DOHH2 (cell line): ENCODE results near the gene SF3A1.
A peak's percentile ranks its signal among the peaks of the same experiment; 100 is the strongest.

ENCODE experiments used
- H3F3A ChIP-seq: fragments of 200-600 bp; sonication (generic), shearing (Covaris generic); 2 replicates; pipeline ENCODE4 v1.6.0; 2016; ENCODE audit warnings: antibody characterized with exemption, mild to moderate bottlenecking; ENCODE audit not compliant: control insufficient read depth, insufficient read depth
- H3K27ac ChIP-seq: fragments of 200-600 bp; sonication (generic); 2 replicates; pipeline ENCODE4 v1.5.1; 2014; ENCODE audit warnings: low read depth, mild to moderate bottlenecking, low read length, moderate library complexity
- H3K27me3 ChIP-seq: fragments of 200-600 bp; sonication (generic); 2 replicates; pipeline ENCODE4 v1.6.1; 2014; ENCODE audit warnings: mild to moderate bottlenecking, low read length, mixed read lengths; ENCODE audit not compliant: control insufficient read depth
- H3K36me3 ChIP-seq: fragments of 200-600 bp; sonication (generic); 2 replicates; pipeline ENCODE4 v1.6.1; 2014; ENCODE audit warnings: mild to moderate bottlenecking, low read length, moderate library complexity, mixed read lengths; ENCODE audit not compliant: control insufficient read depth
- H3K4me1 ChIP-seq: fragments of 200-600 bp; sonication (generic); 2 replicates; pipeline ENCODE4 v1.6.1; 2014; ENCODE audit warnings: mild to moderate bottlenecking, low read length, mixed read lengths; ENCODE audit not compliant: control insufficient read depth
- H3K4me2 ChIP-seq: fragments of 200-600 bp; sonication (generic); 2 replicates; pipeline ENCODE4 v1.6.0; 2014; ENCODE audit warnings: mild to moderate bottlenecking, low read length, moderate library complexity
- H3K4me3 ChIP-seq: fragments of 200-600 bp; sonication (generic); 2 replicates; pipeline ENCODE4 v1.5.1; 2014; ENCODE audit warnings: mild to moderate bottlenecking, low read length, mixed read lengths
- H3K79me2 ChIP-seq: fragments of 200-600 bp; sonication (generic); 2 replicates; pipeline ENCODE4 v1.6.1; 2014; ENCODE audit warnings: mild to moderate bottlenecking, low read length, mixed read lengths; ENCODE audit not compliant: control insufficient read depth
- H3K9me2 ChIP-seq: fragments of 200-600 bp; sonication (generic); replicated peaks from 2 replicates; pipeline ENCODE4 v1.6.1; 2014; ENCODE audit warnings: mild to moderate bottlenecking, low read length, mixed read lengths; ENCODE audit not compliant: control insufficient read depth
- H3K9me3 ChIP-seq: fragments of 200-600 bp; sonication (generic); 2 replicates; pipeline ENCODE4 v1.6.1; 2014; ENCODE audit warnings: antibody characterized with exemption, low read length, mixed read lengths; ENCODE audit not compliant: control insufficient read depth, insufficient read depth
- H4K20me1 ChIP-seq: fragments of 200-600 bp; sonication (generic); 2 replicates; pipeline ENCODE4 v1.6.0; 2014; ENCODE audit warnings: low read depth, mild to moderate bottlenecking, antibody characterized with exemption, low read length, moderate library complexity; ENCODE audit not compliant: control insufficient read depth, insufficient read depth
- EZH2phosphoT487 ChIP-seq: fragments of 200-600 bp; sonication (generic); IDR thresholded peaks from 2 replicates; pipeline ENCODE4 v1.6.1; 2017; ENCODE audit warnings: borderline replicate concordance, mild to moderate bottlenecking, antibody characterized with exemption, low read length, moderate library complexity, mixed read lengths
- TF ChIP-seq, protein P1 (sequence below): fragments of 200-600 bp; sonication (generic); IDR thresholded peaks from one replicate; pipeline ENCODE4 v1.5.1; 2014; ENCODE audit warnings: antibody characterized with exemption, mild to moderate bottlenecking, low read depth, low read length; ENCODE audit not compliant: poor library complexity, severe bottlenecking

Gene SF3A1, protein sequence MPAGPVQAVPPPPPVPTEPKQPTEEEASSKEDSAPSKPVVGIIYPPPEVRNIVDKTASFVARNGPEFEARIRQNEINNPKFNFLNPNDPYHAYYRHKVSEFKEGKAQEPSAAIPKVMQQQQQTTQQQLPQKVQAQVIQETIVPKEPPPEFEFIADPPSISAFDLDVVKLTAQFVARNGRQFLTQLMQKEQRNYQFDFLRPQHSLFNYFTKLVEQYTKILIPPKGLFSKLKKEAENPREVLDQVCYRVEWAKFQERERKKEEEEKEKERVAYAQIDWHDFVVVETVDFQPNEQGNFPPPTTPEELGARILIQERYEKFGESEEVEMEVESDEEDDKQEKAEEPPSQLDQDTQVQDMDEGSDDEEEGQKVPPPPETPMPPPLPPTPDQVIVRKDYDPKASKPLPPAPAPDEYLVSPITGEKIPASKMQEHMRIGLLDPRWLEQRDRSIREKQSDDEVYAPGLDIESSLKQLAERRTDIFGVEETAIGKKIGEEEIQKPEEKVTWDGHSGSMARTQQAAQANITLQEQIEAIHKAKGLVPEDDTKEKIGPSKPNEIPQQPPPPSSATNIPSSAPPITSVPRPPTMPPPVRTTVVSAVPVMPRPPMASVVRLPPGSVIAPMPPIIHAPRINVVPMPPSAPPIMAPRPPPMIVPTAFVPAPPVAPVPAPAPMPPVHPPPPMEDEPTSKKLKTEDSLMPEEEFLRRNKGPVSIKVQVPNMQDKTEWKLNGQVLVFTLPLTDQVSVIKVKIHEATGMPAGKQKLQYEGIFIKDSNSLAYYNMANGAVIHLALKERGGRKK

DNA sequence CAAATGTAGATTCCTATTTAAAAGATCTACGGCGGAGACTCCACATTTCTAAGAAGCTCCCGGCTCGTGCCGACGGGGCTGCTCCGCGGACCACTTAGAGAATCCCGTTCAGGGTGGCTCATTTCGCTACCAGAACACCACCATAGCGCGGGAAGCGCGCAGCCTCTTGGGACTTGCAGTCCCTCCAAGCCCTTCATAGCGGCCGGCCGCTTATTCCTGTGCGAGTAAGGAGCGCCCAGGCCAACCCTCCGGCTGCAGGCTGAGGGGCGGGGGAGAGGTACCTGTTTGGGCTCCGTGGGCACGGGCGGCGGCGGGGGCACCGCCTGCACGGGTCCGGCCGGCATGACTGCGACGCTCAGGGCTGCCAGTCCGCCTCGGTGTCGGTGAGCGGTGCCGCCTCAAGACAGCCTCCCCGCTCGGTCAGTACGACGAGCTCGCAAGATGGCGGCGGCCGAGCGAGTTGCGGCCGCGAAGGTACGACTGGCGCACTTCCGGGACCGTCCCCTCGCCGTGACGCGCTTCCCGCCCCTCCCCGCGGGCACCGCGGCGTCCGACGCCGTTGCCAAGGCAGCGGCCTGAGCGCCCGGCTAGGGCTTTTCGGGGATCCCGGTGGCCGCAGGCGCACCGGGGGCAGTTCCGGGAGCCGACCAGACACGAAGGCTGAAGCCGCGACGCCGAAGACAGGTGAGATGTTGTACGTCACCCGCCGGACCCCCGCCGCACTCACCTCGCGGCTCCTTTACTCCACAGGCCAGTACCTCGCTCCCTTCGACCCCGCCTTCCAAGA is at the start of gene SF3A1, which contains the start of gene CCDC157:
Gene SF3A1 (minus strand): TSS at position 446 of the 787 bp plus-strand sequence. CDS start 102 bp downstream, at position 344.
Gene CCDC157 (plus strand): TSS at position 559 of the 787 bp plus-strand sequence. CDS start 8,994 bp downstream, outside the sequence.
- TF ChIP-seq, protein P1, sequence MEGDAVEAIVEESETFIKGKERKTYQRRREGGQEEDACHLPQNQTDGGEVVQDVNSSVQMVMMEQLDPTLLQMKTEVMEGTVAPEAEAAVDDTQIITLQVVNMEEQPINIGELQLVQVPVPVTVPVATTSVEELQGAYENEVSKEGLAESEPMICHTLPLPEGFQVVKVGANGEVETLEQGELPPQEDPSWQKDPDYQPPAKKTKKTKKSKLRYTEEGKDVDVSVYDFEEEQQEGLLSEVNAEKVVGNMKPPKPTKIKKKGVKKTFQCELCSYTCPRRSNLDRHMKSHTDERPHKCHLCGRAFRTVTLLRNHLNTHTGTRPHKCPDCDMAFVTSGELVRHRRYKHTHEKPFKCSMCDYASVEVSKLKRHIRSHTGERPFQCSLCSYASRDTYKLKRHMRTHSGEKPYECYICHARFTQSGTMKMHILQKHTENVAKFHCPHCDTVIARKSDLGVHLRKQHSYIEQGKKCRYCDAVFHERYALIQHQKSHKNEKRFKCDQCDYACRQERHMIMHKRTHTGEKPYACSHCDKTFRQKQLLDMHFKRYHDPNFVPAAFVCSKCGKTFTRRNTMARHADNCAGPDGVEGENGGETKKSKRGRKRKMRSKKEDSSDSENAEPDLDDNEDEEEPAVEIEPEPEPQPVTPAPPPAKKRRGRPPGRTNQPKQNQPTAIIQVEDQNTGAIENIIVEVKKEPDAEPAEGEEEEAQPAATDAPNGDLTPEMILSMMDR, result no peak
- TF ChIP-seq EZH2phosphoT487, result no peak
- Histone ChIP-seq H3K4me1 (peaks cover 22% of the 10 kb centered on the region), H3F3A (no peaks in the 10 kb centered on the region), H3K4me3 (peak within 1 kb of the TSS; percentile 95), H3K79me2 (peaks cover 47% of the 10 kb centered on the region), H3K36me3 (peaks cover 33% of the 10 kb centered on the region), H3K27me3 (no peaks in the 10 kb centered on the region), H3K27ac (peak within 1 kb of the TSS; percentile 42), H3K4me2 (peak within 1 kb of the TSS; percentile 92), H4K20me1 (peaks cover 16% of the 10 kb centered on the region), H3K9me2 (no peaks in the 10 kb centered on the region), H3K9me3 (no peaks in the 10 kb centered on the region)

DNA sequence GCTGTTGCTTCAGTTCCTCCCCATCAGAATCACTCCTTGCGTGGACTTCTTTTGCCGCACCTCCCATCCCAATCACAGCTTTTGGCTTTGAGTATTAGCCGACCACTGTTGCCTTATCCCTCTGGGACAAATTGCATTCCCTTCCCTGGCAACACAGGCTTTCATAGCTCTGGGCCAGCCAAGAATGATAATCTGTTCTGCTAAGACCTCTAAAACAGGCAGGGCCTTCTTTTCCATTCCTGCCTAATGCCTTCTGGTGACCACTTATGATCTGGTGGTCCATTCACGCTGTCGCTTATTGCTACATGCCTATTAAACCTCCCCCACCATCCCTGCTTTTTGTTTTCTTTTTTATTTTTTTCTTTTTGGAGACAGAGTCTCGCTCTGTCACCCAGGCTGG is 49.7 kb upstream of the SF3A1 start:
- H3K4me3 ChIP-seq, result no peak overlapping the region

DNA sequence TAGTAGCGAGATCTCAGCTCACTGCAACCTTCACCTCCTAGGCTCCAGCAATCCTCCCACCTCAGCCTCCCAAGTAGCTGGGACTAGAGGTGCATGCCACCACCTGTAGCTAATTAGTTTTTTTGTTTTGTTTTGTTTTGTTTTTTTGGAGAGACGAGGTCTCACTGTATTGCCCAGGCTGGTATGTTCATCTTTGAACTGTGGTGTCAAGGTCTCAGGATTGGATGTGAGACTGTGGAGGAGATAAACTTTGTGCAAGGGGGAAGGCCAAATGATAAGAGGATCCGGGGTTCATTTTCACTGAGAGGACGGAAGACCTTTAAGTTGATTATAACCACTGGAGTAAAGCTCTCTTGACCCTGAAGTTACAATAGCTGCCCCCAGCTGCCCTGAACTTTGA is 49.0 kb upstream of the SF3A1 start:
- Histone ChIP-seq H3K79me2 (no peaks in the 10 kb centered on the region), H3F3A (no peaks in the 10 kb centered on the region), H3K4me2 (no peak overlapping the region), H3K9me3 (no peaks in the 10 kb centered on the region), H3K4me1 (no peaks in the 10 kb centered on the region), H3K36me3 (no peaks in the 10 kb centered on the region), H4K20me1 (no peaks in the 10 kb centered on the region), H3K4me3 (no peak overlapping the region), H3K27ac (no peak overlapping the region), H3K27me3 (no peaks in the 10 kb centered on the region), H3K9me2 (no peaks in the 10 kb centered on the region)
- TF ChIP-seq, protein P1, result no peak
- TF ChIP-seq EZH2phosphoT487, result no peak

More for the DNA sequence above, 49.7 kb upstream of the SF3A1 start:
- Histone ChIP-seq H3K27me3 (no peaks in the 10 kb centered on the region), H3F3A (no peaks in the 10 kb centered on the region), H4K20me1 (no peaks in the 10 kb centered on the region), H3K36me3 (no peaks in the 10 kb centered on the region), H3K27ac (no peak overlapping the region), H3K4me2 (no peak overlapping the region), H3K4me1 (no peaks in the 10 kb centered on the region), H3K79me2 (no peaks in the 10 kb centered on the region), H3K9me3 (no peaks in the 10 kb centered on the region), H3K9me2 (no peaks in the 10 kb centered on the region)
- TF ChIP-seq, protein P1, result no peak
- TF ChIP-seq EZH2phosphoT487, result no peak
